ENCODE data around the gene CLSTN2. TPM values are rescaled to one million over a fixed set of nuclear protein-coding genes. Genes with fewer than 3 reads are reported as not detected.
A peak's percentile ranks its signal among the peaks of the same experiment; 100 is the strongest.

Gene CLSTN2
- total RNA-seq, 1 experiment from 2014 or later = 0.68 TPM

DNA sequence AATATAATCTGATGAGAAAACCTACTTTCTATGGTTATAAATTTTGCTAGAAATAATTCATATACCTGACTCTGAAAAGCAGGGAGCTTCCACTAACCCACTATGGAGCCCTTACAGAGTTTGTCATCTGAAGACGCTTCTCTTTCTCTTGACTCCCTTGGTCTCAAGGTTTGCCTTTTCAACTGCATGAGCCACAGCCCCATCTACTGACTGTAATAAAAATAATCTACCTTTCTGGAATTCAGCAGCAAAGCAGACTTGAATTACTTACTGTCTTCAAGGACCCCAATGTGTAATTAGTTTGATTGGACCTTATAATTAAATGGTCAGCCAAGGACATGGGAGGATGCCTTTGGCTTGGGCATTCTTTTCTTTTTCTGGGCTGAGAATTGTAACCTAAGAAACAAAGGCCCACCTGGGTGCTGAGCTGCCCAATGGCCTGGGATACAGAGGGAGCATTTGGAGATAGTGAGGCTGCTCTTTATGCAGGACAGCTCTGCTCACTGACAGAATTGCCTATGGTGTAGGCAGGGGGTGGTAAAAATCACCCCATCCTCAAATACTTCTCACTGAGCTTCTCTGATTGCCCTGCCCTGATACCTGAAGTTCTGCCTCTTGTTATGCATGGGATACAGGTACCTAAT lies 564.3 kb downstream of the CLSTN2 start:
- Histone ChIP-seq H4K5ac (ENCODE audit: insufficient read length, low read depth, low read length) (no peak overlapping the region), H3K4me2 (ENCODE audit: insufficient read depth, insufficient read length, low read length) (no peak overlapping the region), H3K79me1 (ENCODE audit: insufficient read depth, low read depth, low read length, poor library complexity, severe bottlenecking) (no peaks in the 10 kb centered on the region), H3K9ac (ENCODE audit: extremely low read depth, insufficient read length, low read length) (no peak overlapping the region), H3K27me3 (ENCODE audit: insufficient read depth, low read length) (no peaks in the 10 kb centered on the region), H3K27ac (ENCODE audit: insufficient read length, low read depth, low read length) (no peak overlapping the region), H3K56ac (ENCODE audit: insufficient read length, low read depth, low read length) (no peak overlapping the region), H2BK20ac (ENCODE audit: low read depth, low read length, poor library complexity, severe bottlenecking) (no peak overlapping the region), H3K18ac (ENCODE audit: insufficient read length, low read depth, low read length) (no peak overlapping the region), H2BK12ac (ENCODE audit: insufficient read length, low read depth, low read length) (no peak overlapping the region), H2BK120ac (ENCODE audit: low read depth, low read length, poor library complexity, severe bottlenecking) (no peak overlapping the region), H3K23ac (ENCODE audit: insufficient read length, low read depth, low read length) (no peak overlapping the region), H3K4me1 (ENCODE audit: insufficient read depth, low read length) (no peaks in the 10 kb centered on the region), H2BK5ac (ENCODE audit: insufficient read length, low read length) (no peak overlapping the region), H3K9me3 (ENCODE audit: control insufficient read depth, low read depth, low read length) (no peaks in the 10 kb centered on the region), H3K14ac (ENCODE audit: insufficient read depth, low read length) (no peak overlapping the region), H3K79me2 (ENCODE audit: insufficient read depth, low read length) (no peaks in the 10 kb centered on the region), H4K8ac (replicated peaks; ENCODE audit: insufficient read length, low read depth, low read length) (no peak overlapping the region), H2BK15ac (ENCODE audit: low read depth, low read length) (no peak overlapping the region), H4K20me1 (ENCODE audit: control insufficient read depth, insufficient read depth, insufficient read length) (no peaks in the 10 kb centered on the region), H3K4ac (ENCODE audit: low read depth, low read length) (no peak overlapping the region), H4K91ac (ENCODE audit: insufficient read length, low read depth, low read length) (no peak overlapping the region), H3T11ph (ENCODE audit: low read length) (no peak overlapping the region), H3K23me2 (ENCODE audit: insufficient read length, low read depth, low read length, poor library complexity, severe bottlenecking) (no peaks in the 10 kb centered on the region), H2AK5ac (ENCODE audit: insufficient read length, low read length) (no peak overlapping the region), H2AFZ (ENCODE audit: low read length) (no peak overlapping the region)
- no peaks in the 10 kb centered on the region; a peak in 1 of 5 replicates for H3K9me3 Mint-ChIP-seq
- 0 out of 2 replicates have a peak, but pooled peaks cover 1% of the 10 kb centered on the region for H3K27me3 Mint-ChIP-seq (ENCODE audit: low read depth)
- no CpG with 5 or more reads among the region's 1 CpG for WGBS (ENCODE audit: extremely low coverage, insufficient read length, low lambda C conversion rate)
- peaks cover 13 to 18% of the 10 kb centered on the region in 2 experiments for H3K4me1 Mint-ChIP-seq
- no peak overlapping the region for H3K4me3 Mint-ChIP-seq
- TF ChIP-seq, protein P1, sequence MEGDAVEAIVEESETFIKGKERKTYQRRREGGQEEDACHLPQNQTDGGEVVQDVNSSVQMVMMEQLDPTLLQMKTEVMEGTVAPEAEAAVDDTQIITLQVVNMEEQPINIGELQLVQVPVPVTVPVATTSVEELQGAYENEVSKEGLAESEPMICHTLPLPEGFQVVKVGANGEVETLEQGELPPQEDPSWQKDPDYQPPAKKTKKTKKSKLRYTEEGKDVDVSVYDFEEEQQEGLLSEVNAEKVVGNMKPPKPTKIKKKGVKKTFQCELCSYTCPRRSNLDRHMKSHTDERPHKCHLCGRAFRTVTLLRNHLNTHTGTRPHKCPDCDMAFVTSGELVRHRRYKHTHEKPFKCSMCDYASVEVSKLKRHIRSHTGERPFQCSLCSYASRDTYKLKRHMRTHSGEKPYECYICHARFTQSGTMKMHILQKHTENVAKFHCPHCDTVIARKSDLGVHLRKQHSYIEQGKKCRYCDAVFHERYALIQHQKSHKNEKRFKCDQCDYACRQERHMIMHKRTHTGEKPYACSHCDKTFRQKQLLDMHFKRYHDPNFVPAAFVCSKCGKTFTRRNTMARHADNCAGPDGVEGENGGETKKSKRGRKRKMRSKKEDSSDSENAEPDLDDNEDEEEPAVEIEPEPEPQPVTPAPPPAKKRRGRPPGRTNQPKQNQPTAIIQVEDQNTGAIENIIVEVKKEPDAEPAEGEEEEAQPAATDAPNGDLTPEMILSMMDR (conservative IDR thresholded peaks at IDR 0.05) = peak; percentile 65; the same call in 2 of the 3 replicates
- DNase-seq = no peak
- peaks cover 0 to 5% (median 0%) of the 10 kb centered on the region in 3 experiments; a peak in 2 of 7 replicates for H3K36me3 Mint-ChIP-seq (ENCODE audit: insufficient read depth in 1 of 3, low read depth in 3 of 3)
- no peak overlapping the region for H3K27ac Mint-ChIP-seq

All from H9 (cell line).